HEK293 (cell line): ENCODE measurements around the gene CACNA1D.

Experiments used
- SETDB1 ChIP-seq: IDR thresholded peaks from one replicate; pipeline ENCODE4 v1.6.1; 2017; ENCODE audit warnings: mild to moderate bottlenecking, low read length, moderate library complexity, mixed read lengths; ENCODE audit not compliant: insufficient read length
- TF ChIP-seq, protein P1 (sequence below): fragments of 450-650 bp; formaldehyde crosslinking; IDR thresholded peaks from 2 replicates; pipeline ENCODE4 v1.5.1; 2017; ENCODE audit warnings: missing biosample characterization, missing genetic modification characterization
- TF ChIP-seq, protein P2 (sequence below): fragments of 450-650 bp; formaldehyde crosslinking; IDR thresholded peaks from 2 replicates; pipeline ENCODE4 v1.5.1; 2016; ENCODE audit warnings: missing biosample characterization, missing genetic modification characterization
- TF ChIP-seq, protein P3 (sequence below): fragments of 450-650 bp; formaldehyde crosslinking; IDR thresholded peaks from 2 replicates; pipeline ENCODE4 v1.5.1; 2016; ENCODE audit warnings: missing biosample characterization, missing genetic modification characterization

DNA sequence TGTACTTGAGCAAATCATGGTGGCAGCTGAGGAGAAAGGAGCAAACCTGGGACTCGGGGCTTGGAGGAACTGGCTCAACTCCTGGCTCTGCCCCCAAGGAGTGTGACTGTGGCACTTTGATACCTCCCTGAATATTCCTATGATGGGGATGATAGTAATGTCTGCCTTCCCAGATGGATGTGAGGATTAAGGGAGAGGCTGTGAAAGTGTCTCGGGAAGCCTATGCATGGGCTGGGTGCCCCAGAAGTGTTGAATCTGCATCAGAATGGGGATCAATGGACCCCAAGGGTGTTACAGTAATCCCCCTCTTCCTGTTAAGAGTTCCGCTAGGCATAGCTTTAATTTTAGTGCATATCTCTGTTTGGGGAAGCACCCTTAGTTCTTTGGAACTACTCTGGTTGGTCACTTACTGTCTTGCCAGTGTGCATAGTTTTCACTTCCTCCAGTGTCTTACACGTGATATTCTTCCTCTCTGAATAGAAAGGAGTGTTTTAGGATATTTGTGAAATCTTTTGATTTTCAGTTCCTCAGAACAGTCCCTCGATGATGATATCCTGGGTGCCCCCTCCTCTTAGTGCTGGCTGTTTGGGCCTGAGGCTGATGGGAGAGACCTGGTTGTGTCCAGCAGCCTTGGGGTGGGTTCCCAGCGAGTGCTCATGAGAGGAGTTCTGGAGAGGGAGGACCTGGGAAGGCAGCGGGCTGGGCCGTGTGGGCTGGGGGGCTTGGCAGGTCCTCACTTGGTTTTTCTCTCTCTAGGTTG is 254.3 kb downstream of the CACNA1D start:
- TF ChIP-seq, protein P1, sequence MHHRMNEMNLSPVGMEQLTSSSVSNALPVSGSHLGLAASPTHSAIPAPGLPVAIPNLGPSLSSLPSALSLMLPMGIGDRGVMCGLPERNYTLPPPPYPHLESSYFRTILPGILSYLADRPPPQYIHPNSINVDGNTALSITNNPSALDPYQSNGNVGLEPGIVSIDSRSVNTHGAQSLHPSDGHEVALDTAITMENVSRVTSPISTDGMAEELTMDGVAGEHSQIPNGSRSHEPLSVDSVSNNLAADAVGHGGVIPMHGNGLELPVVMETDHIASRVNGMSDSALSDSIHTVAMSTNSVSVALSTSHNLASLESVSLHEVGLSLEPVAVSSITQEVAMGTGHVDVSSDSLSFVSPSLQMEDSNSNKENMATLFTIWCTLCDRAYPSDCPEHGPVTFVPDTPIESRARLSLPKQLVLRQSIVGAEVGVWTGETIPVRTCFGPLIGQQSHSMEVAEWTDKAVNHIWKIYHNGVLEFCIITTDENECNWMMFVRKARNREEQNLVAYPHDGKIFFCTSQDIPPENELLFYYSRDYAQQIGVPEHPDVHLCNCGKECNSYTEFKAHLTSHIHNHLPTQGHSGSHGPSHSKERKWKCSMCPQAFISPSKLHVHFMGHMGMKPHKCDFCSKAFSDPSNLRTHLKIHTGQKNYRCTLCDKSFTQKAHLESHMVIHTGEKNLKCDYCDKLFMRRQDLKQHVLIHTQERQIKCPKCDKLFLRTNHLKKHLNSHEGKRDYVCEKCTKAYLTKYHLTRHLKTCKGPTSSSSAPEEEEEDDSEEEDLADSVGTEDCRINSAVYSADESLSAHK, result no peak
- TF ChIP-seq, protein P2, sequence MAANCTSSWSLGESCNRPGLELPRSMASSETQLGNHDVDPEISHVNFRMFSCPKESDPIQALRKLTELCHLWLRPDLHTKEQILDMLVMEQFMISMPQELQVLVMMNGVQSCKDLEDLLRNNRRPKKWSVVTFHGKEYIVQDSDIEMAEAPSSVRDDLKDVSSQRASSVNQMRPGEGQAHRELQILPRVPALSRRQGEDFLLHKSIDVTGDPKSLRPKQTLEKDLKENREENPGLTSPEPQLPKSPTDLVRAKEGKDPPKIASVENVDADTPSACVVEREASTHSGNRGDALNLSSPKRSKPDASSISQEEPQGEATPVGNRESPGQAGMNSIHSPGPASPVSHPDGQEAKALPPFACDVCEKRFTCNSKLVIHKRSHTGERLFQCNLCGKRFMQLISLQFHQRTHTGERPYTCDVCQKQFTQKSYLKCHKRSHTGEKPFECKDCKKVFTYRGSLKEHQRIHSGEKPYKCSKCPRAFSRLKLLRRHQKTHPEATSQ, result no peak
- no peak for TF ChIP-seq SETDB1
- TF ChIP-seq, protein P3, sequence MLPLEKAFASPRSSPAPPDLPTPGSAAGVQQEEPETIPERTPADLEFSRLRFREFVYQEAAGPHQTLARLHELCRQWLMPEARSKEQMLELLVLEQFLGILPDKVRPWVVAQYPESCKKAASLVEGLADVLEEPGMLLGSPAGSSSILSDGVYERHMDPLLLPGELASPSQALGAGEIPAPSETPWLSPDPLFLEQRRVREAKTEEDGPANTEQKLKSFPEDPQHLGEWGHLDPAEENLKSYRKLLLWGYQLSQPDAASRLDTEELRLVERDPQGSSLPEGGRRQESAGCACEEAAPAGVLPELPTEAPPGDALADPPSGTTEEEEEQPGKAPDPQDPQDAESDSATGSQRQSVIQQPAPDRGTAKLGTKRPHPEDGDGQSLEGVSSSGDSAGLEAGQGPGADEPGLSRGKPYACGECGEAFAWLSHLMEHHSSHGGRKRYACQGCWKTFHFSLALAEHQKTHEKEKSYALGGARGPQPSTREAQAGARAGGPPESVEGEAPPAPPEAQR (tag by site-specific recombination), result no peak
